ENCODE measurements around the gene CAMK1G.

- TF ChIP-seq, protein P1, sequence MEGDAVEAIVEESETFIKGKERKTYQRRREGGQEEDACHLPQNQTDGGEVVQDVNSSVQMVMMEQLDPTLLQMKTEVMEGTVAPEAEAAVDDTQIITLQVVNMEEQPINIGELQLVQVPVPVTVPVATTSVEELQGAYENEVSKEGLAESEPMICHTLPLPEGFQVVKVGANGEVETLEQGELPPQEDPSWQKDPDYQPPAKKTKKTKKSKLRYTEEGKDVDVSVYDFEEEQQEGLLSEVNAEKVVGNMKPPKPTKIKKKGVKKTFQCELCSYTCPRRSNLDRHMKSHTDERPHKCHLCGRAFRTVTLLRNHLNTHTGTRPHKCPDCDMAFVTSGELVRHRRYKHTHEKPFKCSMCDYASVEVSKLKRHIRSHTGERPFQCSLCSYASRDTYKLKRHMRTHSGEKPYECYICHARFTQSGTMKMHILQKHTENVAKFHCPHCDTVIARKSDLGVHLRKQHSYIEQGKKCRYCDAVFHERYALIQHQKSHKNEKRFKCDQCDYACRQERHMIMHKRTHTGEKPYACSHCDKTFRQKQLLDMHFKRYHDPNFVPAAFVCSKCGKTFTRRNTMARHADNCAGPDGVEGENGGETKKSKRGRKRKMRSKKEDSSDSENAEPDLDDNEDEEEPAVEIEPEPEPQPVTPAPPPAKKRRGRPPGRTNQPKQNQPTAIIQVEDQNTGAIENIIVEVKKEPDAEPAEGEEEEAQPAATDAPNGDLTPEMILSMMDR (IDR thresholded peaks at IDR 0.05) = no peak
- TF ChIP-seq ZFX (IDR thresholded peaks at IDR 0.05; ENCODE audit: borderline replicate concordance) = no peak
Measured at GRCh38 chr1:209657918-209658317, 74.4 kb downstream of the CAMK1G start.
